ENCODE data around the gene ZNF821. TPM values are rescaled to one million over a fixed set of nuclear protein-coding genes. Genes with fewer than 3 reads are reported as not detected.
A peak's percentile ranks its signal among the peaks of the same experiment; 100 is the strongest.
"Not testable (repeated sequence)": the region's sequence is repeated elsewhere in the genome, so short reads cannot be mapped to it uniquely, and the experiment has no call there.

The ZNF821 gene
- total RNA-seq, 1 experiment from 2014 or later = 5.4 TPM

DNA sequence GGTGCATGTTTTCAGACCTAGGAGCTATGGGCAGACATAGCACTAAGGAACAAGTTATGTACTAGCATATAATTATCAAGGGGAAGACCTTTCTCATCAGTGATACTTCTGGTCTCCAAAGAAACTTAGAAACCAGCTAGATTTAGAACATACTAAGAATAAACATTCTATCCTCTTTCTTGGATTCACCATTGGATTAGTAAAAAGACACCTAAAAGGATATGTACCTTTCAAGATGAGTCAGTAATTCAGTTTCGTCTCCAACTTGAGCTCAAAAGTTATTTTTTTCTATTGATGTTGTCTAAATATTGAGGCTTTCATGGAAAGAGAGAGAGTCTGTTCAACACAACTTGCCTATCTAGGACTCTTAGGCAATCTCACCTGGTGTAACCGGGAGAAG lies 13.2 kb downstream of the ZNF821 start:
- CTCF ChIA-PET = no interaction called here
- POLR2A ChIA-PET (ENCODE audit: unreplicated experiment) = no interaction called here
- no peak overlapping the region for H3K4me2 ChIP-seq (ENCODE audit: low read length)
- H3K4me1 ChIP-seq (ENCODE audit: insufficient read depth, low read length) = no peaks in the 10 kb centered on the region
- H3K36me3 ChIP-seq (ENCODE audit: low read depth, low read length) = no peaks in the 10 kb centered on the region
- no peak for ATAC-seq
- no peak overlapping the region for H3K4me3 ChIP-seq (ENCODE audit: low read length)
- no peaks in the 10 kb centered on the region for H3K9me2 ChIP-seq (replicated peaks; ENCODE audit: low read length)
- DNase-seq = no peak
- H2AFZ ChIP-seq (ENCODE audit: low read length) = no peak overlapping the region
- H3K27ac ChIP-seq (ENCODE audit: low read length) = no peak overlapping the region
- no peaks in the 10 kb centered on the region for H4K20me1 ChIP-seq (ENCODE audit: low read length)
- intact Hi-C loops (cut with micrococcal nuclease) = no loop called here
- no peaks in the 10 kb centered on the region for H3K9me3 ChIP-seq (ENCODE audit: low read length)
- H3F3A ChIP-seq (ENCODE audit: low read length, unreplicated experiment) = no peaks in the 10 kb centered on the region
- no peak overlapping the region for H3K9ac ChIP-seq (ENCODE audit: low read length)
- H3K79me2 ChIP-seq (ENCODE audit: low read length) = no peaks in the 10 kb centered on the region
- H3K27me3 ChIP-seq (ENCODE audit: low read length) = no peaks in the 10 kb centered on the region
- no TSS peak for BruUV-seq (replicated peaks)
- TF ChIP-seq, protein P1, sequence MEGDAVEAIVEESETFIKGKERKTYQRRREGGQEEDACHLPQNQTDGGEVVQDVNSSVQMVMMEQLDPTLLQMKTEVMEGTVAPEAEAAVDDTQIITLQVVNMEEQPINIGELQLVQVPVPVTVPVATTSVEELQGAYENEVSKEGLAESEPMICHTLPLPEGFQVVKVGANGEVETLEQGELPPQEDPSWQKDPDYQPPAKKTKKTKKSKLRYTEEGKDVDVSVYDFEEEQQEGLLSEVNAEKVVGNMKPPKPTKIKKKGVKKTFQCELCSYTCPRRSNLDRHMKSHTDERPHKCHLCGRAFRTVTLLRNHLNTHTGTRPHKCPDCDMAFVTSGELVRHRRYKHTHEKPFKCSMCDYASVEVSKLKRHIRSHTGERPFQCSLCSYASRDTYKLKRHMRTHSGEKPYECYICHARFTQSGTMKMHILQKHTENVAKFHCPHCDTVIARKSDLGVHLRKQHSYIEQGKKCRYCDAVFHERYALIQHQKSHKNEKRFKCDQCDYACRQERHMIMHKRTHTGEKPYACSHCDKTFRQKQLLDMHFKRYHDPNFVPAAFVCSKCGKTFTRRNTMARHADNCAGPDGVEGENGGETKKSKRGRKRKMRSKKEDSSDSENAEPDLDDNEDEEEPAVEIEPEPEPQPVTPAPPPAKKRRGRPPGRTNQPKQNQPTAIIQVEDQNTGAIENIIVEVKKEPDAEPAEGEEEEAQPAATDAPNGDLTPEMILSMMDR (conservative IDR thresholded peaks at IDR 0.05; ENCODE audit: low read depth, low read length) = no peak

DNA sequence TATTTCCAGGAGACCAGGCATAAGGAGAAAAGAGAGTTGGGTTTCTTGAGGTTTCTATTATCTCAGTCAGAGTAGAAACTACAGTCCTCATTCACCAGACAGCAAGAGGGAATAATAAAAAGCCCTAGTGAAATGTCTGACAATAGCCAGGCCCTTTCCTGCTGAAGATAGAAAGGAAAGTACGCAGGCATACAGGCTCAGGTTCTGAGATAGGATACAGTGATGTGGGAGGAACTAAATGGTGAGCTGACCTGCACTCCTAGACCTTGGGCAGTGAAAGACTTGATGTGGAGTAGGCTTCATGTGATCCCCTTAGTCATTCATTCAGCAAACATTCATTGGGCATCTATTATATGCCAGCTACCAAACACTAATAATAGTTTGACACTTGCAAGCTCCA lies 14.9 kb downstream of the ZNF821 start:
- TF ChIP-seq, protein P1 (conservative IDR thresholded peaks at IDR 0.05; ENCODE audit: low read depth, low read length) = no peak
- no peak for TF ChIP-seq EZH2phosphoT487 (IDR thresholded peaks at IDR 0.05; ENCODE audit: borderline replicate concordance, low read length)
- TF ChIP-seq EZH2 (IDR thresholded peaks at IDR 0.05; ENCODE audit: low read length, unreplicated experiment) = no peak
- Histone ChIP-seq H3K4me2 (ENCODE audit: low read length) (no peak overlapping the region), H4K20me1 (ENCODE audit: low read length) (no peaks in the 10 kb centered on the region), H3K79me2 (ENCODE audit: low read length) (no peaks in the 10 kb centered on the region), H3K9me2 (replicated peaks; ENCODE audit: low read length) (no peaks in the 10 kb centered on the region), H3K27me3 (ENCODE audit: low read length) (no peaks in the 10 kb centered on the region), H3K27ac (ENCODE audit: low read length) (no peak overlapping the region), H3K9me3 (ENCODE audit: low read length) (no peaks in the 10 kb centered on the region), H2AFZ (ENCODE audit: low read length) (no peak overlapping the region), H3K36me3 (ENCODE audit: low read depth, low read length) (no peaks in the 10 kb centered on the region), H3F3A (ENCODE audit: low read length, unreplicated experiment) (no peaks in the 10 kb centered on the region), H3K4me1 (ENCODE audit: insufficient read depth, low read length) (no peaks in the 10 kb centered on the region), H3K4me3 (ENCODE audit: low read length) (no peak overlapping the region), H3K9ac (ENCODE audit: low read length) (no peak overlapping the region)
- CTCF ChIA-PET = no interaction called here
- intact Hi-C loops (cut with micrococcal nuclease) = no loop called here
- no peak for ATAC-seq
- POLR2A ChIA-PET (ENCODE audit: unreplicated experiment) = no interaction called here
- no peak for DNase-seq
- no TSS peak for BruUV-seq (replicated peaks)

DNA sequence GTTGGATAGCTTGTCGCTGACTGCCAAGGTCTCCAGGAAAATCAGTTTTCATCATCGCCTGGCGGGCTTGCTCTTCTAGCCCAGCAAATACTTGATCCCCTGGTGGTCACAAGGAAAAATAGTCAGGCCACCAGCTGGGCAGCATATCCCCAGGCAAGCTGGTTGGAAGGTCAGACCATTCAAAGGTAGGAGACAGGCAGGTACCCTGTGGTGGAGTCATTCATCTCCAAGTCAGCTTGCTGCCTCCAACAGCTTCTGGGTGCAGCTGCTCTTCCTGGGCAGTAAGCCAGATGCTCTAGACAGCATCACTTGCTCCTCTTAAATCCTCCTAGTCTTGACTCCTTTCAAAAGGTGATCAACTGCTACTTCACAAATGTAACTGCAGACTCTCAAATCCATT lies 16.0 kb downstream of the ZNF821 start:
- Histone ChIP-seq H3K4me1 (ENCODE audit: insufficient read depth, low read length) (no peaks in the 10 kb centered on the region), H3K4me3 (ENCODE audit: low read length) (no peak overlapping the region), H3K27me3 (ENCODE audit: low read length) (no peaks in the 10 kb centered on the region), H3K9me2 (replicated peaks; ENCODE audit: low read length) (no peaks in the 10 kb centered on the region), H3K27ac (ENCODE audit: low read length) (no peak overlapping the region), H3K36me3 (ENCODE audit: low read depth, low read length) (no peaks in the 10 kb centered on the region), H3K4me2 (ENCODE audit: low read length) (no peak overlapping the region), H2AFZ (ENCODE audit: low read length) (no peak overlapping the region), H3K9ac (ENCODE audit: low read length) (no peak overlapping the region), H3F3A (ENCODE audit: low read length, unreplicated experiment) (no peaks in the 10 kb centered on the region), H4K20me1 (ENCODE audit: low read length) (no peaks in the 10 kb centered on the region), H3K79me2 (ENCODE audit: low read length) (no peaks in the 10 kb centered on the region), H3K9me3 (ENCODE audit: low read length) (no peaks in the 10 kb centered on the region)
- DNase-seq (no peak), ATAC-seq (no peak)
- no peak for TF ChIP-seq EZH2 (IDR thresholded peaks at IDR 0.05; ENCODE audit: low read length, unreplicated experiment)
- no peak for TF ChIP-seq EZH2phosphoT487 (IDR thresholded peaks at IDR 0.05; ENCODE audit: borderline replicate concordance, low read length)
- TF ChIP-seq, protein P1 (conservative IDR thresholded peaks at IDR 0.05; ENCODE audit: low read depth, low read length) = 0 out of 2 replicates have a peak, but pooled peaks have one; percentile 9
- intact Hi-C loops (cut with micrococcal nuclease) = no loop called here
- CTCF ChIA-PET = no interaction called here
- POLR2A ChIA-PET (ENCODE audit: unreplicated experiment) = no interaction called here
- BruUV-seq (replicated peaks) = no TSS peak

DNA sequence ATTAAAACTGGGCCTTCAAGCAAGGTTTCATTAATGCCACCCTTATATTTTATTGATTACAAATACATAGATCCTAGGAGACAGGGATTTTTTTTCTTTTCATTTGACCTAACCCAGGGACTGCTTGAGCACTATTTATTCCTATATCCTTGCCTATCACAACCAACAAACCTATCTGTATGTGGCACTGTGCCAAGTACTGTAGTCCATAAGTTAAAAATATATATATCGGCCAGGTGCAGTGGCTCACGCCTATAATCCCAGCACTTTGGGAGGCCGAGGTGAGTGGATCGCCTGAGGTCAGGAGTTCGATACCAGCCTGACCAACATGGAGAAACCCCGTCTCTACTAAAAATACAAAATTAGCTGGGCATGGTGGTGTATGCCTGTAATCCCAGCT lies 16.8 kb downstream of the ZNF821 start:
- H3K36me3 ChIP-seq (ENCODE audit: low read depth, low read length); H3K4me1 ChIP-seq (ENCODE audit: insufficient read depth, low read length); H3K27me3 ChIP-seq (ENCODE audit: low read length); BruUV-seq (replicated peaks); DNase-seq; CTCF ChIA-PET; POLR2A ChIA-PET (ENCODE audit: unreplicated experiment); ATAC-seq; H3K9me2 ChIP-seq (replicated peaks; ENCODE audit: low read length); H3K9me3 ChIP-seq (ENCODE audit: low read length); H3K79me2 ChIP-seq (ENCODE audit: low read length); H2AFZ ChIP-seq (ENCODE audit: low read length); H3K4me2 ChIP-seq (ENCODE audit: low read length); H3K27ac ChIP-seq (ENCODE audit: low read length); H3K9ac ChIP-seq (ENCODE audit: low read length); H4K20me1 ChIP-seq (ENCODE audit: low read length); intact Hi-C loops (cut with micrococcal nuclease); H3F3A ChIP-seq (ENCODE audit: low read length, unreplicated experiment); H3K4me3 ChIP-seq (ENCODE audit: low read length): not testable (repeated sequence)
